Right forelimb (tissue), 1 donor: ENCODE results near the gene POU2AF1.

Experiments used
- DNase-seq: peaks from one replicate; pipeline ENCODE4 v3.0.0-alpha.2; 2018

The POU2AF1 gene

DNA sequence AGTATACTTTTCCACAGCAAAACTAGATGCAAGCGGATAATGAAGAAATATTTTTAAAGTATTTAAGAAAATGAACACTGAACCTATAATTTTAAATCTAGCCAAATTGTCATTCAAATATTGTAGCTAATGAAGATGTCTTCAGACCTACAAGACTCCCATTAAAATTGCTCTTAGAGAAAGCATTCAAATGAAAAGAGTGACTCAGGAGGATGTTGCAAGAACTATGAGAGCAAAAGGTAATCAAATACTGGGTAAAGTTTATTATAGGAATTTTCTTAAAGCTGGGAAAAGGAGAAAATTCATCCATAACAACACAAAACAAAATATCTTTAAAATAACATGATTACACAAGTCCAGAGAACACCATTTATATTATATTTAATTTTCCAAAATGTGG lies 5.4 kb upstream of the POU2AF1 start:
- DNase-seq = no peak

DNA sequence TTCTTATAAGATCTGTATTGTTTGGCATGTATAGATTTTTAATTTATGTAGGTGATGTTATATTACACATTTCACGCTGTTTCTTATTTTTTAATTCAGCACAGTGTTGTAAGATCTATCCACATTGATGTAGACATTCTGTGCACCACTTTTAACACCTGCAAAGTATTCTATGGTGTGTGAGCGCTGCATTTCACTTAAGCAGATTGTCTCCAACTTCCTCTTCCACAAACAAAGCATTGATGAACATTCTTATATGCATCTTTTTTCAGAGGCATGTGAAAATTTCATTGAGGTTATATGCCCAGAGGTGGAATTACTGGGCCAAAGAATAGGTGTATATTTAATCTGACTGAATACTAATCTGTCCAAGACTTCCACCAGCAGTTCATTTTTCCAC lies 3.4 kb upstream of the POU2AF1 start:
- DNase-seq = no peak

DNA sequence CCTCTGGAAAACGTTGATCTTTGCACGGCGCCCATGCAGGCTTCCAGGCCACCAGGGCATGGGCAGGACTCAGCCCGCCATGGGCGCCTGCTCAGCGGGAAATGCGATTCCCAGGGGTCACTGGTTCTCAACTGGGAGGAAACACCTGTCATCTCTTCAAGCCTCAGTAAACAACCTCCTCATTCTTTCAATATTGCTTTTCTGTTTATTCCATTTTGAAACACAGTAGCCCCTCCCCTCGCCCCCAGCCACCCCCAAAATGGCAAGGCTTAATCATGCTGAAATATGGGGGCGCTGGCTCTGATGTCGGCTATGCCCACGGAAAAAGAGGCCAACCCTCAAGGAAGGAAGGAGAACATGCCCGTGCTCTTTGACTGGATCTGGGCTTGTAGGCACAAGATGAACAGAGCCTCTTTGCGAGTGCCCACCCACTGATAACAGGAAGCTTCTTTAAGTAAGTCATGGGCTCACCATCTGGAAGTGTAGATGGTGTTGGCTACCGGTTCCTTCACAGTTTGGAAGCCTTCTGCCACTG lies 594 bp upstream of the POU2AF1 start:
- no peak for DNase-seq

DNA sequence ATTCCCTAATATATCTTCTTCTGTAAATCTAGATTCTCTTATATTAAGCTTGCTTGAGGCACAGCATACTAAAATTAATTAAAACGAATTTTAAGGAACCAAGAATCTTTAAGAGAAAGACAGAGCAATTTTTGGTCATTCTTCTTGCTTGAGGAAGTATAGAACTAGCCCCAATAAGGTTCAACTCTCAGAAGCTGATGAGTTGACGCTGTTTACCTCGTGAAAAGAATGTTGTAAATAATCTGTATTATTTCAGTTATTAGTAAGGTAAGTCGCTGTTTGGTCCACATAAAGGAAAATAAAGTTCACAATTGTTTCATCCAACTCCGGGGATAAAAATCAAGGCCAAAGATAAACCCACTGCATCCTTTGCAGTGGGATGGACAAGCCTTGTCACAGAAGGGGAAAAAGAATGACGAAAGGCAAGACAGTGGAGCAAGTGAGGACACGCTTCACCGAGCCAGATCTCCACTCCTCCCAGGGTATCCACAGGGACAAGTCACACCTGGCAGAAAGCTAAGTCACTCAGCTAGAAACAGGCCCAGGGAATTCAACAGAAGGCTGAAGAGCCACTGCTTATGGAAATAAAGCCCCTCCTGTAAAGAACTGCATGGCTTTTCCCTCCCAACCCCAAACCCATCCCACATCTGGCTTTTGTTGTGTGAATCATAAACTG lies 752 bp downstream of the POU2AF1 start:
- no peak for DNase-seq

DNA sequence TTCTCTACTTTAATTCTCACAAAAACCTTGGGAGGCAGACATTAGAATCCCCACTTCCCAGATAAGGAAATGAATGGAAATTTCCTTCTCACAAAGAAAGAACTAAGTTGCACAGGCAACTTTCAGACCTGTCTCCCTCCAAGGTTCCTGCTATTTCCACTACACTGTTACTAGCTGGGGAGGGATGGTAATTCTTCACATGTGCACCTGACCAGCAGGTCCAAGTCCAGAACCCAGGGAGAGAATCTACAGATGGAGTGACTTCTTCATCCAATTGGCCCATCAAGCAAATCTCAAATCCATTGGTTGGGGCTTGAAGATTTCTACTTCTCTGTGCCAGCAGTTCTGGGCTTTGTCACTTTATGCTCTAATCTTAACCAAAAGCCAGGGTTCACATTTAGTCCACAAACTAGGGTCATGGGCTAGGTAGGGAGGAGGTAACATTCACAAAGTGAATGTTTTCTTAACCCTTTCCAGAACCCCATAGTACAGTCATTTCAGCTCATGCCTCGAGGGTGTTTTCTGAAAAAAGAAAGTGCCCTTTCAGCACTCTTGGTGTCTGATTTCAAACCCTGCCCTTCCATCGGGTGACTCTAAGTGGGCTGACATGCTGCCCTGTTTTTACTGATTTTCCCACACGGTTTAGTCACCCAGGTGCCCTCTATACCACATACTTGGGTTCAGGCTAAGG lies 2.7 kb downstream of the POU2AF1 start:
- no peak for DNase-seq

DNA sequence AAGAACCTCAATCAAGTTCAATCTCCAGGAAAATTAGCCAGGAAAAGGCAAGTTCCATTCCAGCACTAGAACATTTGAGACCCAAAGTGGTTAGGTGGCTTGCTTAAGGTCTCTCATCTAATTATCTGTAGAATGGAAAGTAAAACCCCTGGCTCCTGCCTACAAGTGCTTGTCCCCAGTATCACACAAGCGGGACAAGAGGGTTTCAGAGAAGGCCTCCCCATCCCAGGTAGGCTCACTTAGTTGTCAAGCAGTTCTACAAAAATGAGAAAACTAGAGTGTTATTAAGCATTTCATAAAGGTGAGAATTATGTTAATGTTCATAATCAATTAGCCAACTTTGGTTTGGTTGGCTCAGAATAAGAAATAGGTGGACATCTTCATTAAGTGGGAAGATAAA lies 5.5 kb downstream of the POU2AF1 start:
- no peak for DNase-seq

DNA sequence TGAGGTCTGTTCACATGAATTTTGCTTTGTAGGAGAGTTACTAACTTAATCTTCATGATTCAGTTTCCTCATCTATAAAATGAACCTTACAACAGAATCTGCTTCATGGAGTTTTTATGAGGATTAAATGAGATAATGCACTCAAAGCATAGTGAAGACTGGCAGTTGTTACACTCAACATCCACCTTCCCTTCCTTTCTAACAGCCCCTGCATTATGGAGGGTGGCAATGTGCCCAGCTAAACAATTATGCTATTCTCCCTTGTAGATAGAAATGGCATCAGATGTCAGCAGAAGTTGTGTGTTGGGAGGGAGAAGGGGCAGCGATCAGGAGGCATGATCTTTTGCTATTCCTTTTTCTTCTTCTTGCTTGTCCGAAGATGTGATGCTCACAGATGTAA lies 6.5 kb downstream of the POU2AF1 start:
- no peak for DNase-seq

DNA sequence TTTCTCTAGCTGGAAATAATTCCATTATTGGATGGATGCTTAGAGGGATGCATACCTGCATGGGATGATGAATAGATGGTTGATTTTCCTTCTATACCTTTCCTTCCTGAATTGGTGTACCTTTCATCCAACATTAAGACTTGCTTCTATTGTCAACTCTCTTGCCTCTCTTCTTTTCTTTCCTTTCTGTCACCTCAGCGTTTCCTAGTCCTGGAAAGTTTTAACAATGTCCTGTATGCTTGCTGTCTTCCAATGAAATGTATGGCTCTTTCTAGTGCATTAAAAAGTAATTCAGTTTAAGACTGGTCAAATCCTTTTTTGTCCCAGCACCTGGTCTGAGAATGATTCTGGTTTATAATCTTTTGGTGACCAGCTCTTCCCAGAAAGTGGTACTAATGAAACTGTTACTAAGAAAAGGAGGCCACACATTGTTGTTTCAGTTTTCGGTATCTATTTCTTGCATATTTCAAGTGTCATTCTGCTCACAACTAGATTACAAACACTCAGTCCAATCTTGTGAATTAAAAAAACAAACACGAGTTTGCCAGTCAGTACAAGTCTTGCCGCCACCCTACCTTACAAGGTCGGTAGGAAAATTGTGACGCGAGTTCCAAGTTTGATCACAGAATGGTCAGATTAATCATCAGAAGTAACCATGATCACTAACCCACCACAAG lies 8.0 kb downstream of the POU2AF1 start:
- DNase-seq = no peak

DNA sequence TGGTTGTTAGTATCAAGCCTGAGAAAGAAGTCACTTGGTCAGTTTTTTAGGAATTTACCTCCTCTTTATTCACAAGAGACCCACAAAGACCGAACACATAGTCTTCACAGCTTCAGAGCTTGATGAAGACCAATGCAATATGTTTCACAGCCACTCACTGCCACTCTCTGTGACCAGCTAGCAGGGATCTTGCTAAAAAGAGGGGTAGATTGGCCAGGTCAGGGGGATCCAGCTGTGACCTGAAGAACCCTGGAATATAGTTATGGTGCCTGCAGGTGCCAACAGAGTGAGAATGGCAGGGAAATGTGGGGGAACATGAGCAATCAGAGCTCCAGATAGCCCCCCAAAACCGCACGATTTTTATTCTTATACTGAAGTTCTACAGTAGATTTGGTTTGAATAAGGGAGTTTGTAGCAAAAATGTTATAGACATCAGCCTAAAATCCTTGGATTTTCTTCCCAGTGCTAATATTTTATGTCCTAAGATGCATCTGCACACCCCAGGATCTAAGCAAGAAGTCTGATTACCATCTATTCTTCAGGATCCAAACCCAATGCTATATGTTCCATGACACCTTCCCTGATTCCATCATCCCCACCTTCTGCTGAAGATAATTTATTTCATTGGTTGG lies 8.7 kb downstream of the POU2AF1 start:
- no peak for DNase-seq

DNA sequence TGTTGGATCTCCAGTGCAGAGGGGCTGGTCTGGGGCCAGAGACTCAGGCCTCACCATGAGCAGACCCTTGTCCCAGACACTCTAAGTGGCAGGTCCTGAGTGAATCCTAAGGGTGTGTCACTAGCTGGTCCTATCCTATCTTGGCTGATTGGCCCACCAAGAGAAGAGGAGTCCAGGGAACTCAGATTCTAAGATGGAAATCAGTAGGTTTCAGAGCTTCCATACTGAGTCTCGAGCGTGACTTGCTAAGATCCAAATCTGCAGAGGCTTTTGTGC lies 10.9 kb downstream of the POU2AF1 start:
- DNase-seq = no peak

DNA sequence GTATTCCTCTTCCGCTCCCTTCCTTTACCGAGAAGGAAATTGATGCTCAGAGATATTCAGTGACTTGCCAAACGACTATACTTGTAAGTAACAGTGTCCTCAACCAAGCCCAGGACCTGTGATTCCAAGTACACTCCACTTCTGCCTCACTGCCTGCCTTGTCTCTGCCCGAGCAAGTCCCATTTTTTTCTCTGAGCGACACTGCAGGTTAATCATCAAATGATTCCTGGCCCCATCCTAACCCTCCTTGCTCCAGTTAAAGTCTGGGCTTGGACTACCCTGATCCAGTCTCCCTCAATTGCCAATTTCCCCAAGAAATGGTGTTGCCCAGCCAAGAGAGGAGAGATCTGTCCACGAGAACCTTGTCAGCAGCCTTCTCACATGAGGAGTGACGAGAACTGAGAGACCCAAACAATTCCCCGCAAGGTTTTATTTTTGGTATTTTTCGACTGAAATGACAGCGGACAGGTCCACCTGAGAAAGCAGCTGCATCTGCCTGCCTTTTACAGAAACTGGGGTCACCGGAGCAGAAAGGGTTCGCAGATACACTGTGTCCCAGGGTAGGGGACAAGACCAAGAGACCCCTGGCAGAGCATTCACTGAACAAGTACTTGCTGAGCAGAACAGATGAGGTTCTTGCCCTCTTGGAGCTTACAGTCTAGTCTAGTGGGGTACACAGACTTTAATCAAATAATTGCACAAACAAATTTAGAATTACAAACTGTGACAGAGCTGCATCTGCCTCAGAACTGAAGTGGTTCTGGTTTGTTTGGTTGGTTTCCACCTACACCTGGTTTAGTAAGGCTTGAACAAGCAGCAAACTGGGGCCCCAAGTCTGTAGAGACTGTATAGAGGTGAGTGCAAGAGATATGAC lies 11.4 kb downstream of the POU2AF1 start:
- no peak for DNase-seq

DNA sequence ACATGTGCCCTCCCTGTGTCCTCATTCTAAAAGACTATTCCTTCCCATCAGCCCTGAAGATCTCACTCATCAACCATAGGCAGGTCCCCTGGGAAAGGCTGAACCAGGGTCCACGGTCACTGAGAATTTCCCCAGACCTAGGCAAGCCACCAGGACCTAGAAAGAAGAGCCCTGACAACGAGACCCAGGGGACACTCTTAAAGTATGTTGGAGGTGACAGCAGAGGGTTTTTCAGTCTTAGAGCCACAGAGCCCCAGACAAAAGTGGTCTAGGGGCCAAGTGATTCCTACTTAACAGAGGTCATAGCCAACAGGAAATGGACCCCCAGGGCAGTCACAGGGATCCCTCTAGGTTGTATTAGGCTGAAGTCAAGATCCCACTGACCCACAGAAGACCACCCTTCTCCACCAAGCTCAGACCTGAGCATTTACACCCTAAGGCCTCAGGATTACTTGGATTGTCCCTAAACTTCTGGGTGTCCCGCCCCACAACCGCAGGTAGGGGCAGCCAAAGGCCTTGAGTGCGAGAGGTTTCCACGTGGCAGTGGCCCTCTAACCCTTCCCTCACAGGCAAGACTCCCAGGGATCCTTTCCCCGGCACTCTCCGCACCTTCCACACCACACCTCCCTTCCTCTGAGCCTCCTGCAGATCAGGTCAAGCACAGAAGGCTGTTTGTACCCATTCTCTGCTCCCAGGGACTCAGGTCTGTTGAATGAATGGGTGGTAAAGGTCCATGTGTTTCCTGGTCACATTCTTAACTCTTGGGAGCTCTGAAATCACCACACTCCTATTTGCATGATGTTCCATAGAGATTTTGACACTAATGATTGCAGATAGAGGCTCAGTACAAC lies 12.3 kb downstream of the POU2AF1 start:
- DNase-seq = no peak

DNA sequence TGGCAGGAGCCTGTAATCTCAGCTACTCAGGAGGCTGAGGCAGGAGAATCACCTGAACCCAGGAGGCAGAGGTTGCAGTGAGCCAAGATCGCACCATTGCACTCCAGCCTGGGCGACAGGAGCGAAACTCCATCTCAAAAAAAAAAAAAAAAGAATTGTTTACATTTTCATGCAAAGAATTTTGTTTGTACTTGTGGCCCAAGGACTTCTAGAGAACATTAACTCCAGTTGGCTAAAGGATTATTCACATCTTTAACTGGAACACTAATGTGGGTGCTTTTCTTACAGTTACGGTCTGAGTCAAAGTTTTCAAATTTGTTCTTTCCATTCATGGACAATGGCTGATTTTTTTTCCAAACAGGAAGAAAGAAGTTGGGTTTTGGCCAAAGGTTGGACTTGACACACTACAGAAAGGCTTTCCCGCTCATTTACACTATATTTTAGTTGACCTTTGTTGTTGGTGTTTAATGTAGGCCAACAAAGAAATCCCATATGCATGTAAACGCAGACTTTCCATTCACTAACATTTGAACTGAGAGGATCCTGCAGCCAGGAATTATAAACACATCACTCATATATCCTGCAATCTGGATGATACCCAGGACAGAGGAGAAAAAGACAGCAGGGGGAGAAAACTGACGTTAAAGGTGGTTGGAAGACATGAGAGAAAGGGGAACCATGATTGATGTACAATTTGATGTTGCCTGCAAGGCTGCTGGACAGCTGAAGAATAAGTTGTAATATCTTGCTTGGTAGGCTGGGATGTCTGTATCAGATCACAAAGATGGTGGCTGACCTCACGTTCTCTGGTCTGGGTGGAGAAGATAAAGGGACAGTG lies 13.1 kb downstream of the POU2AF1 start:
- DNase-seq = no peak

DNA sequence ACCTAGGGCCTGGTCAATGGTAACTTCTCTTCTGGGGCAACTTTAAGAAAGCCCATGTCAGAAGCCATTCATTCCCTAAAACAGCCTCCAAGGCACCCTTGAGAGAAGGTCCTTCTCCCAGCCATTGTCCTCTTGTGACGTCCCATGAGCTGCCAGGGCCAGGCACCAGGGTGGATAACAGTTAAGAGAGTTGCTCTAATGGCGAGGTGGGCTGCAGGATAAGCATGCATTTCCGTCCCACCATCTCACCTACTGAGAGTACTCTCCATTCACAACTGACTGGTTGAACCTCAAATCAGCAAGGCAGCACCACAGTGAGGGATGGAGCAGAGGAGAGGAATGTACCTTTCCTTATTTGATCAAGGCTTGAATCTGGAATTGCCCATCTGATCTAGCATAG lies 14.6 kb downstream of the POU2AF1 start:
- DNase-seq = no peak

DNA sequence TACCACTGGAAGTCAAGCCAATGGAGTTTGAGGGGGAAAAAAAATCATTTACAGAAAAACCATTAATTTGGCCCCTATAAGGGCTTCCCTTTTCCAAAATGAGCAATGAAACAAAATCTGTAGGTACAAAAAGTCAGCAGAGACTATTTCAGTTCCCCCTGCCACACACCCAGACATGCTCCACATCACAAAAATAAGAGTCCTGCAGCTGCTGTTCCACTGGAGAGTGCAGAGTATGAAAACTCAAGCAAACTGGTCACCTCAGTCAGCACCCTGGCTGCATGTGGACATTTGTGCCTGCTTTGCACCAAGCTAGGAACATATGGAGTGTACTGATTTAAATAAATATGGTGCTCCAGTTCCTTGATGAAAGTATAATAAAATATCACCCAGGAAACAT lies 15.1 kb downstream of the POU2AF1 start:
- no peak for DNase-seq

DNA sequence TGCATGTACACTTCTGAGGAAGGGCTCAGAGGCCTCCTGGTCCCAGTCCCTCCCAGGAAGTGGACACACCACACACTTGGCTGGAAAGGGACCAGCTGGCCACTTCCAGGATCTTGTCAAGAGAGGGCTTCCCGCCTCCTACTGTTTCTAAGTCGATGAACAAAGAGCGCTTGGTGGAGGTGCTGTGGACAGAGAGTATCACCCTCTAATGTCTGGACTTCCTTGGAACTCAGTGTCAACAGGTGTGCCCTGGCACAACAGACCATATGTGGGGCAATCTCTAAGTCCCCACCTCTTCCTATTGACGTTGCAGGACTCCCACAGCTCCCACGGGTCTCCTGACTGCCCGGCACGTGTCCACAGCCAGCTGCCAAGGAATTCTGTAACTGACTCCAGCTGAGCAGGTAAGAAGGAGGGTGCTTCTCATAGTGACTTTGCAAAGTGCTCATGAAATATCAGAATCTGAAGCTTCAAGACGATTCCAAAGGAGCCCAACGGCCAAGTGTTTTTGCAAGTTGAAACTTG lies 16.1 kb downstream of the POU2AF1 start:
- no peak for DNase-seq

DNA sequence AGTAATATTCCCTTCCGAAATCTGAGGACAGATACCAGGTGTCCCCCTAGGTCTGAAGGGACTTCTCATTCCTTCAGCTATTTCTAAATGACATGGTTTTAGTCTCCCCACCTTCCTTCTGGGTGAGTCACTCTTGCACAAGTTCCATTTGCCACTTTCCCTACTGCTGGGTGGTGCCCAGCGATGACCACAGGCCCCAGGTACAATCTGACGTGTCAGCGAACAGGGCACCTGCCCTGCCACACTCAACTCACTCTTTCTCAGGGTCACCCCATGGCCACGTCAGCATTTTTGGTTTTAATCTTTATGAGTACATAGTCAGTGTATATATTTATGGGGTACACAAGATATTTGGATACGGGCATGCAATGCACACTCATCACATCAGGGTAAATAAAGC lies 17.2 kb downstream of the POU2AF1 start:
- no peak for DNase-seq

DNA sequence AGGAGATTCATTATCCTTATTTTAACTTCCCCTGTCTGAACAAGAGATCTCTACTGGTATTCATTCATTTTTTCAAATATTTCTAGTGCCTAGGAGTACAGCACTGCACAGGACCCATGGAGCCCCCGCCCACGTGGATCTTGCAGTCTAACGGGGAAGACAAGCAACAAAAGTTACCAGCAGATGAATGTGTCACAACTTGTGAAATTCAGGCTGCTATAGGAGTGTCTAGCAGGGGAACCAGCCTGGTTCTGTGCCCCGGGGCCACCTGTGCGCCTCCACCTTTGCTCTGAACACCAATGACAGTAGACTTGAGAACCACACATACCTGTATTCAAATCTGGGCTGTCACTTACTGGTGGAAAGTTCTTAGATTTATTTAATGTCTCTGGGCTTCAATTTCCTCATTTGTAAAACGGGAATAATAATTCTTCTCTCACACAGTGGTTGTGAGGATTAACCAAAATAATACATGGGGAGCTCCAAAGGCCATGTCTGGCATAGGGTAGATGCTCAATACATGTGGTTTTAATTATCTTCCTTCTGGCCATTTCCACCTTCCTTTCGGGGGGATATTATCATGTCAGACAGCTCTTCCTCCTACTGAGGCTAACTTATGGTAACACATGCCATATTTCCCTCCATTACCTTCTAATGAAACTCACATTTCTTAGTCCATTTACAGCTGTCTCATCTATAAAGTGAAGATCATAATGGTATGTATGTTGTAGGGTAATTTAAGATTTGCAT lies 17.8 kb downstream of the POU2AF1 start:
- DNase-seq = no peak

DNA sequence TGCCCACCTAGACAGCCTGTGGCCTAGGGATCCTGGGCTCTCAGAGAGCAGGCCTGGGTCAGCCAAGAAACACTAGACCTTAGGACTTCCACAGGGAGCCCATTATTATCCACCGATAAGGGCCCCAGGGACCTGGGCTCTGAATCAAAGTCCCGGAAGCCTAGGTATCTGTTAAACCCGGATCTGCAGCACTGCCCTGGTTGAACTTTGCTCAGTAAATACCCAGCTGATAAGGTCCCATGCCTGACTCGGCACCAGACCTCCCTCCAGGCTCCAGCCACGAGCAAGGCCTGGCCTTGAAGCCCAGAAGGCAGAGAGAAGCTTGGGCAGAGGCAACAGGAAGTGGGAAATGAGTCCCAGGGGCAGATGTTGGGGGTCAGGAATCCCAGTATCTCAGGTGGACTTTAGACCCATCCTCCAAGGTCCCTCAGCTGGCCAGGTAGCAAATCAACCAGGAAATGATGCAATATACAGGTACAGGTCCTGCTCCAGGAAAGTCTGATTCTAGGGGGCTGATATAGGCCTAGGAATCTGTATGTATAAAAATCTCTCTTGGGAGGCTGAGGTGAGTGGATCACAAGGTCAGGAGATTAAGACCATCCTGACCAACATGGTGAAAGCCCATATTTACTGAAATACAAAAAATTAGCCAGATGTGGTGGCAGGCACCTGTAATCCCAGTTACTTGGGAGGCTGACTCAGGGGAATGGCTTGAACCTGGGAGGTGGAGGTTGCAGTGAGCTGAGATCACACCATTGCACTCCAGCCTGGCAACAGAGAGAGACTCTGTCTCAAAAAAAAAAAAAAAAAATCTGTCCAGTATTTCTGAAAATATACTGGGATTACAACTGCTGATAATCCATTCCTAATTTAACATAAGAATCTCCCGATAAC lies 18.7 kb downstream of the POU2AF1 start:
- DNase-seq = no peak
